Bladder microvascular endothelial cell (primary cell): ENCODE data around the gene ZNF540. TPM values are rescaled to one million over a fixed set of nuclear protein-coding genes. Genes with fewer than 3 reads are reported as not detected.

ENCODE experiments used
- total RNA-seq: library from RNA; depleted of rRNA; stranded (reverse); fragments of >200 nt; gene quantifications from 2 replicates; pipeline ENCODE4 v1.2.3, GENCODE V29; 2014

The ZNF540 gene
- total RNA-seq, result 0.16 and 0.63 TPM in 2 replicates

GRCh38 chr19:37594304-37594981, at the start of gene ZNF540, which contains the start of gene ZNF571:
TSS of gene ZNF540 (plus strand) at chr19:37594876. CDS start at chr19:37598448, 3,572 bp downstream.
TSS of gene ZNF571 (minus strand) at chr19:37594792. CDS start at chr19:37586676, 8,116 bp downstream.

DNA sequence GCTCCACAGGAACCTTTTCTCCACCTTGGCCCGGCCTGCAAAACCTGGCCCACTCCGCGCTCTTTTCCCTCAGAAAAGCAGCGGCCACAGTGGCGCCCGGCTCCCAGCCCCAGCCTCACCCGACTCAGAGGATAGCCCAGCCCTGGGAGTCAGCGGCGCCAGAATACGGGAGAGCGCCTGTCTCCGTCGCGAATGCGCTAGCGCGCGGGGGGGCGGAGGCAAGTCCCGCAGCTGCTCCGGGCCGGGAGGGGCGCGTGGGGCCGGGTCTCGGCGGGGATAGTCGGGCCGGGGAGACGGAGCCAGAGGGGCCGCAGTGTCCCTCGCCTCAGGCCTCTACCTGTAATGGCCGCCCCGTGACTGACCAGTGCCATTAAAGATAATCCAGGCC, 60.6 kb downstream of the ZNF540 start, which contains the start of gene ZFP30:
ZFP30 (minus strand) TSS at position 165 of the 388 bp plus-strand sequence. CDS start 7,643 bp downstream, outside the sequence.

Other genes with a start within 250 kb of the ZNF540 start
- gene ZNF527, start 223.8 kb upstream of the ZNF540 start, total RNA-seq, result 2.9 and 5.6 TPM in 2 replicates
- 3.7 and 5.9 TPM in 2 replicates for gene ZNF569, start 127.4 kb upstream of the ZNF540 start, total RNA-seq
- gene ZNF570, start 125.5 kb upstream of the ZNF540 start, total RNA-seq, result 3.4 and 7.6 TPM in 2 replicates
- 0.32 and 1.5 TPM in 2 replicates for gene ZNF793, start 87.9 kb upstream of the ZNF540 start, total RNA-seq
- 0.97 and 5.7 TPM in 2 replicates for gene ZNF571, start 84 bp upstream of the ZNF540 start, total RNA-seq
- gene ZFP30, start 60.6 kb downstream of the ZNF540 start, total RNA-seq, result 10.7 and 17.6 TPM in 2 replicates
- 2.8 and 5.9 TPM in 2 replicates for gene ZNF607, start 124.9 kb downstream of the ZNF540 start, total RNA-seq
- 3.1 and 5.3 TPM in 2 replicates for gene ZNF573, start 184.7 kb downstream of the ZNF540 start, total RNA-seq